Skin epidermis (tissue), 12 donors: ENCODE measurements around the gene MPRIP.

Source experiments
- H3K27ac ChIP-seq, 21 experiments: fragments of 200-600 bp; sonication (generic) in 11 of 21; one replicate each; pipeline ENCODE4 v1.5.0; 2020; ENCODE audit warnings: mild to moderate bottlenecking in 3 of 21, inconsistent platforms in 2 of 21, moderate library complexity in 2 of 21
- H3K4me3 ChIP-seq, 7 experiments: fragments of 200-600 bp; sonication (generic) in 2 of 7; one replicate each; pipeline ENCODE4 v1.5.0; 2020; ENCODE audit warnings: inconsistent platforms in 2 of 7, mild to moderate bottlenecking in 2 of 7, moderate library complexity in 1 of 7

Gene MPRIP

DNA sequence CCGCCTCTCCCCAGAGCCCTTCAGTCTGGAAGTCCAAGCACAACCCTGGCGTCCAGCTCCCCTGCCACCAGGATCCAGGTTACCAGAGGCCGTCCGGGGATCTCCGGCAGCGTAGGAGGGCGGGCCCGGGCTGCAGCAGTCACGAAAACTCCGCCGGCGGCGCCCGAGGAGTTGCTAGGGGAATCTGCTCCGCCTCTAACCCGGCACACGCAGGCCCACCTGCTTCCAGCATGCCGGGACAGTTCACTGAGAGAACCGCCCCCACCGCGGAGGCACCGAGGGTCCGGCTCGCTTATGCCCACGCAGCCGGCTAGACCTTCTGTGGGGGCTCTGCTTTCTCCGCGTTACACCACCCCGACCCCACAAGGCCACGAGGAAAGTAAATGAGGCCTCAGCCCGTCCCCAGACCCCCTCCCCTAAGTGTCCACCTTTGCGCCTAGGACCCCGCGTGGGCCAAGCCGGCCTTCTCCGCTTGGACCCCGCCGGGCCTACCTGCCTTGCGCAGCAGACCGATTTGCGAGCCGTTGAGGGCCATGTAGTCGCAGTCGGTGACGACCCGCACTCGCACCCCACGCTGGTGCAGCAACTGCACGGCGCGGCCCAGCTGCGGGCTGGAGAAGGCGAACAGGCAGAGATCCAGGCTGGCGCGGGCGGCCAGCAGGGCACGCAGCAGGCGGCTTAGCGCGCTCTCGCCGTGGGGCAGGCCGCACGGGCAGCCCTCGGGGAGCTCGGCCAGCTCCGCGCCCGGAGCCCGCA lies 163.3 kb downstream of the MPRIP start:
- Histone ChIP-seq H3K27ac (peak overlapping the region in 19 of 21 experiments; percentile 26 to 85 (median 69)), H3K4me3 (peak overlapping the region; percentile 20 to 62 (median 50))

DNA sequence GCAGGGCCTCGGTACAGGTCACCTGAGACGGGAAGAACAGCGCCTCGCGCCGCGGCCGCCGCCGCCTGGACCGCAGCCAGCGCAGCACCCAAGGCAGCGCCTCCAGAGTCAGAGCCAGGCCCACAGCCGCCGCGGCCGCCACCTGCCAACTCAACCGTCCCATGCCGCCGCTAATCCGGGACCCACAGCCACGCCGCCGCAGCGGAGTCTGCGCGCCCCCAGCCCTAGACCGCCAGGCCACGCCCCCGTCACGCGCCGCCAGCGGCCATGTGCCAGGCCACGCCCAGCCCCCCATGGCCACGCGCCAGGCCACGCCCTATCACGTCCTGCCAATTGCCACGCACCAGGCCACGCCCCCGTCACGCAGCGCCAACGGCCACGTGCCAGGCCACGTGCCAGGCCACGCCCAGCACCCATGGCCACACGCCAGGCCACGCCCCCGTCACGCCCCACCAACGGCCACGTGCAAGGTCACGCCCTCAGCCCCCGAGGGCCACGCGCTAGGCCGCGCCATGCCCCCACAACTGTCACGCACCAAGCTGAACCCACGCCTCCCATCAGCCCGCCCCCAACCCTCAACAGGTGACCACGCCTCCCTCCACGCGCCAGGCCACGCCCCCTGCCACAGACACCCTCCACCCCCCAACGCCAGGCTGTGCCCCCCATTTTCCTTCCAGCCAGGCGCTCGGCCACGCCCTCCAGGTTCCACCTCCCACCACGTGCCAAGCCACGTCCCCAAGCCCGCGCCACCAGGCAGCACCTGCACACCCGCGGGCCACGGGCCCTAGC lies 164.1 kb downstream of the MPRIP start, which contains the start of gene PLD6:
Gene PLD6, minus strand, starts transcription at position 210 of the 789 bp plus-strand sequence. Its CDS starts 47 bp downstream, at position 163.
- H3K27ac ChIP-seq = peak within 1 kb of the TSS in 19 of 21 experiments; percentile 26 to 85 (median 69)
- peak within 1 kb of the TSS; percentile 20 to 62 (median 50) for H3K4me3 ChIP-seq

DNA sequence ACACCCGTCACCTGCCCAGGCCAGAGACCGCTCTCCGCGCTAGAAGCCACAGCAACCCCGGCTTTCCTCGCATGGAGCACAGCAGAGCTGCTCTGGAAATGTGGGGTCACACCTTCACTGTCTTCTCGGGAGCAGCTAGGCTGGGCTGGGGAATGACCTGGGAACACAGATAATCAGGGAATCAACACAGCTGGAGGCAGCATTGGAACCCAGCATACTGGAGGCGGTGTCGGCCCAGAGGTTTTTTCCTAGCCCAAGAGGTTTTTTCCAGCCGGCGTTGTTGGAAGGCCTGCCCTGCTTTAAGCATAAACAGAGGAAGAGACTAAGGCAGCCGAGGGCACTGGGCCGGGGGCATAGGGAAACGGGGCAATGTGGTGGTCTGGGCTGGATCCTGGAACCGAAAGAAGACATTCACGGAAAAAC lies 164.7 kb downstream of the MPRIP start:
- H3K27ac ChIP-seq = peak overlapping the region in 11 of 21 experiments; percentile 16 to 85 (median 78)
- no peak overlapping the region for H3K4me3 ChIP-seq

DNA sequence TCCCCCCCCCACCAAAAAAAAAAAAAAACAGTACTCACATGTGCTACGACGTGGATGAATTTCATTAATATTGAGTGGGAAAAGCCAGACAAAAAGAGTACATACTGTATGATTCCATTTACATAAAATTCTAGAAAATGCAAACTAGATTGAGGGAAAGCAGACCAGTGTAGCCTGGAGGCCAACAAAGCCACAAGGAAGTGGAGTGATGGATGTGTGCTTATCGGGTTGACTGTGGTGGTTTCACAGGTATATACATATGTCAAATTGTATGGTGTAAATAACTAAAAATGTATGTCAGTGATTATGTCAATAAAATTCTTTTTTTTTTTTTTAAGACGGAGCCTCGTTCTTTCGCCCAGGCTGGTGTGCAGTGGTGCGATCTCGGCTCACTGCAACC lies 165.7 kb downstream of the MPRIP start:
- no peak overlapping the region for H3K4me3 ChIP-seq
- no peak overlapping the region for H3K27ac ChIP-seq

DNA sequence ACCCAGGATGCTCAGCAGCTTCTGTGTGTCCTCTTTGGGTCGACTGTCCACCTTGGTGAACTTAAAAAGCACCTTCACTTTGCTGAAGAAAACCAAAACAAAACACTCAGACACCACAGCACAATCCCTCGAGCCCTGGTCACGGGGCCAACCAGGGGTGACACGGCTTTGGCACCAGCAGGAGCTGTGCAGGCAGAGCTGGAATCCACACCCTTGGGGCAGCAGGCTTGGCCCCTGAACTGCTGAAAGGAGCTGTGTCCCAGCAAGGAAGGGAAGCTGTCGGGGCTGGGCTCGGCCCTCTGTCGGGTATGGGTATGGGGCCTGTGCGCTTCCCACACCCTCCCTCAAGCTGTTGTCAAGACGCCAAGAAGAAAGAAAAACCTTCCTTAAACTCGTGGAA lies 171.5 kb downstream of the MPRIP start:
- Histone ChIP-seq H3K4me3 (no peak overlapping the region), H3K27ac (no peak overlapping the region)

- no peak overlapping the region for H3K27ac ChIP-seq
Observed at GRCh38 chr17:17214646-17215436, 172.6 kb downstream of the MPRIP start.

DNA sequence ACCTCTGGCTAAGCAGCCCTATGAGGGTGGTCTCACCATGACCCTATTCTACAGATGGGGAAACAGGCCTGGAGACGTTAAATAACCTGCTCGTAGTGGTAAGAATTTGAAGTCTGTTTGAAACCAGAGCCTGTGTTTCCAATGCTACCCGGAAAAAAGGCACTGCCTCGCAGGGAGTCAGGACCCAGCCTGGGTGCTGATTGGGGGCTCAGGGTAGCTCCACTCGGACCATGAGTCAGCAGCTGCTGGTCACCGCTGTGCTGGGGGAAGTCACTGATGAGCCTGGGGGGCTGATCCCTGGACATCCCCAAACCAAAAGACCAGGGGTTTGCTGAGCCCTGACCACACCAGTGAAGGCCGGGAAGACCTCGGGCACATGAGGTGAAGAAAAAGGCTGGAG lies 173.3 kb downstream of the MPRIP start:
- Histone ChIP-seq H3K4me3 (no peak overlapping the region), H3K27ac (no peak overlapping the region)

More at GRCh38 chr17:17214646-17215436, 172.6 kb downstream of the MPRIP start:
- no peak overlapping the region for H3K4me3 ChIP-seq

GRCh38 chr17:17216236-17216635 lies 174.0 kb downstream of the MPRIP start:
- no peak overlapping the region for H3K27ac ChIP-seq
- no peak overlapping the region for H3K4me3 ChIP-seq

DNA sequence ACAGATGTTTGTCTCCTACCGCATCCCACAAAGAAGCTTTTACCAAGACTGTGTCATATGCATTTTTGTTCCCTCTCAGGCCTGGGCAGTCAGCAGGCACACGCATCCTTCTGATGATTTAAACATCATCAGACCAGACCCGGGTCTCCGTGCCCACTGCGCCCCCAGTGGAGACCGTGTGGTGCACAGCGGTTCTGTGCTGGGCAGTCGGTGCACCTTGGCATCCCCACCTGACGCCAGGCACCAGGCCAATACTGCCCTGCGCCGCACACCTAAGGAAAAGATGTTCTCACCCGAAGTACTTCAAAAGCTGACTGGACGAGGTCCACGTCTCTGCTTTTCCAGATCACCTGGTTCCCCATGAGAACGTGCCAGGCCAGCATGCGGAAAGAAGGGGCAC lies 174.5 kb downstream of the MPRIP start:
- H3K27ac ChIP-seq = no peak overlapping the region
- H3K4me3 ChIP-seq = no peak overlapping the region

GRCh38 chr17:17217995-17218394 lies 175.7 kb downstream of the MPRIP start:
- H3K27ac ChIP-seq = no peak overlapping the region
- no peak overlapping the region for H3K4me3 ChIP-seq

- H3K4me3 ChIP-seq = no peak overlapping the region
- H3K27ac ChIP-seq = no peak overlapping the region
Observed at GRCh38 chr17:17220529-17220928, 178.3 kb downstream of the MPRIP start.

DNA sequence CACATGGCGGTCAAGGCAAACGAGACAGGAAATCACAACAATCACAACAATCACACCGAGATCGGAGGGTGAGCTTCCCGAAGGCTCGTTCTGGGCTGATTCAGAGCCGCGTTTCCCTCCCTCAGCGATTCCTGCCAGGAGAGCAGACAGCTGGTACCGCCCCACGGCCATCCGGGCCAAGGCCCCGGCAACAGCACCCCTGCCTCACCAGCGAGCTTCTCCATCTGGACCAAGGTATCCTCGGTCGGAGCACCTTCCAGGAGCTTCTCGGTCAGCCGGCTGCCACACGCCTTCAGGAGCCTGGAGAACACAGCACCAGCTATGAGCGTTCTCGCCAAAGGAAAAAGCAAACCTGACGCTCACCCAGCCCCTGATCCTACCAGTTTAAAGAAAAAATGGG lies 179.1 kb downstream of the MPRIP start:
- Histone ChIP-seq H3K4me3 (no peak overlapping the region), H3K27ac (no peak overlapping the region)

DNA sequence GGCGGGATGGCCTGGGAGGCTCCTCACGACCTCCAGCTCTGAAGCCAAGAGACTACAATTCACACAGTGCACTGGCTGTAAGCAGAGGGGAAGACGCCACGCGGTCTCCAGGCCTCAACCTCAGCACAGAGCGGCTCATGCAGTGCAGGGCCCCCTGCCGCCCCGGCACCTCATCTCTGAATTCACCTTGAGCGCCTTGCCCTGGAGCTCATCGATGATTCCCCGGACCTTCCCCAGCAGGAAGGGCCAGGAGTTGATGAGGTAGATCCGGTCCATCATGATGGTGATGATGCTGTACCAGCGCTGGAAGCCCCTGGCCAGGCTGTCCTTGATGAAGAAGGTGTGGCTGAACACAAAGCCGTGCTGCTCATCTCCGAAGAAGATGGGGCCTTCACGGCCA lies 181.5 kb downstream of the MPRIP start:
- no peak overlapping the region for H3K27ac ChIP-seq

GRCh38 chr17:17224137-17224536 lies 181.9 kb downstream of the MPRIP start:
- Histone ChIP-seq H3K27ac (no peak overlapping the region), H3K4me3 (no peak overlapping the region)

More for the DNA sequence above, 181.5 kb downstream of the MPRIP start:
- H3K4me3 ChIP-seq = no peak overlapping the region

DNA sequence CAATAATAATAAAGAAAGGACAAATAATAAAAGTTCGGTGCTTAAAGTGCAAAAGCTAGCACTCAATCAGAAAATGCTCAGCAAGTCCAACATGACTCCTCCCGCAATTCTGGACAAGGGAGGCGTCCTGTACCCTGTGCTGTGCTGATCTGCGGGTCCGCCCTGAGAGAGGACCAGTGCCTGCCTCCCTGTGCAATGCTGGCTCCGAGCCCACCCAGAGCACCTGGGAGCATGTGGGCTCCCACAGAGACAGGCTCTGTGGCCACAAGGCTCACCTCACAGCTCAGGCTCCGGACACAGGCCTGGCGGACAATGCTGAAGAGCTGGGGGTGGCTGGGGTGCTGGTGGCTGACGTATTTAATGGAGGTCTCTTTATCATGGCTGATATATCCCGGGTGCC lies 183.6 kb downstream of the MPRIP start:
- H3K27ac ChIP-seq = no peak overlapping the region
- no peak overlapping the region for H3K4me3 ChIP-seq

- Histone ChIP-seq H3K27ac (no peak overlapping the region), H3K4me3 (no peak overlapping the region)
Observed at GRCh38 chr17:17226451-17227265, 184.4 kb downstream of the MPRIP start.

DNA sequence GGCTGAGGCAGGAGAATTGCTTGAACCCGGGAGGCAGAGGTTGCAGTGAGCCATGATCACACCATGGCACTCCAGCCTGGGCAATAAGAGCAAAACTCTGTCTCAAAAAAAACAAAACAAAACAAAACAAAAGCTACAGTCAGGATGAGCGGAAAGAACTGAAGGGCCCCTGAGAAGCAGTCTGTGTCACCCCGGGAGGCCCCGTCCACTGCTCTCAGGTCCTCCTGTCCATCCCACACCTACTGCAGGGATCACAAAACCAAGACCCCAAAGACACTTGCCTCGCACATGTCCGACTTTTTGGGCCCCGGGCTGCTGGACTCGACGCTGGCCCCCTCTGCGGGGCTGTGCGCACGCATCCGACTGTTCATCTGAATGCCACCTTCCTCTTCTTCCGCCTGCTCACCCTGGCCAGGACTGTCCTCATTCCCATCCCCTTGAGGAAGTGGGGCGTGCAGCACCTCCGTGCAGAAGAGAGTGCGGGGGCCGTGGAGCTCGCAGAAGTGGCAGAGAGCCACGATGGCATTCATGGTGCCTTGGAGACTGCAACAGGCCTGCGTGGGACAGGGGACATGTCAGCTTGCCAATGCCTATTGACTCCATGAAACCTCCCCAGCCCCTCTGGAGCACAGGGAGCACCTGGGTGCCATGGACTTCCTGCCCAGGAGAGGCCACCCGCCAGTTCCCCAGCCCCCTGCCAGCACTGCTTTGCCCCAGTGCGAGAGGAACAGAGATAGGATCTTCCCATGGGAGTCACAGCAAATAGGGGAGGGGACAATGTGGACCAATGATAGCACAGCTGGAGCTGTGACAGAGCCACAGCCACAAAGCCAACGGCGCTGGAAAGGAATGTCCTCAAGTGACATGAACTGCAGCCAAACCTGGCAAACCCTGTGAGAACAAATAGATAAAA lies 185.6 kb downstream of the MPRIP start:
- H3K4me3 ChIP-seq = no peak overlapping the region
- H3K27ac ChIP-seq = no peak overlapping the region
